ENCODE results near the gene SELENOV.

DNA sequence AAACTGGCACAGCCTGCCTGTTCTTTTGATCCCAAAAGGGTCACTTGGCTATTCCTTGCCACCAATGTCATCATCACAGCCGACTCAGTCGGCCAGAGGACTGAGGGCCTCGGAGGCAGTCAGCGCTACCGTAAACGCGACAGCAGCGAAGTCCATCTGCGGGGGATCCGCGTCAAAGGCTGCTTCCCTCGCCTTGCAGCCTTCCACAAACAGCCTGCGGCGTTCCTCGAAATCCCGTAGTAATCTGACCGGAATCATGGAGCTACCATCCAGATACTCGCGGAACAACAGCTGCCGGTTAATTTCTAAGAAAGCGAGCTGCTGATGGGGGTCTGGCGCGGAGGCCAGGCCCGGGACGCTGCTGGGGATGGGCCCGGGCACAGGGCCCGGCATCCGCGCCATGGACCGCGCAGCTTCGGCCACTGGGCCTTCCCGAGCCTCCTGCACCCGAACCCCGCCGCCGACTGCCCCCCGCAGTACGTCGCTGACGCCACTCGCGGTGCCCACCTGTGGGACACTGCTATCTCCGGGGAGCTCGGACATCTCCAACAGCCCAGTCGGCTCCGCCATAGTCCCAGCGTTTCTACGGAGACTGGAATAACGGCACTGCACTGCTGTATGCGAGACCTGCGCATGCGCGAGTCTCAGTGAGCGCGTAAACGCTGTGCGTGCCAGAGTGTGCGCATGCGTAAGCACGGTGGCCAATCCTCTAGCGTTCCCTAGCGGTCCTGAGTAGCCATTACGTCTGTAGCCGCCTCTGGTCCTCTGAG is 17.5 kb downstream of the SELENOV start, which contains the start of gene EID2B:
- TF ChIP-seq, protein P1, sequence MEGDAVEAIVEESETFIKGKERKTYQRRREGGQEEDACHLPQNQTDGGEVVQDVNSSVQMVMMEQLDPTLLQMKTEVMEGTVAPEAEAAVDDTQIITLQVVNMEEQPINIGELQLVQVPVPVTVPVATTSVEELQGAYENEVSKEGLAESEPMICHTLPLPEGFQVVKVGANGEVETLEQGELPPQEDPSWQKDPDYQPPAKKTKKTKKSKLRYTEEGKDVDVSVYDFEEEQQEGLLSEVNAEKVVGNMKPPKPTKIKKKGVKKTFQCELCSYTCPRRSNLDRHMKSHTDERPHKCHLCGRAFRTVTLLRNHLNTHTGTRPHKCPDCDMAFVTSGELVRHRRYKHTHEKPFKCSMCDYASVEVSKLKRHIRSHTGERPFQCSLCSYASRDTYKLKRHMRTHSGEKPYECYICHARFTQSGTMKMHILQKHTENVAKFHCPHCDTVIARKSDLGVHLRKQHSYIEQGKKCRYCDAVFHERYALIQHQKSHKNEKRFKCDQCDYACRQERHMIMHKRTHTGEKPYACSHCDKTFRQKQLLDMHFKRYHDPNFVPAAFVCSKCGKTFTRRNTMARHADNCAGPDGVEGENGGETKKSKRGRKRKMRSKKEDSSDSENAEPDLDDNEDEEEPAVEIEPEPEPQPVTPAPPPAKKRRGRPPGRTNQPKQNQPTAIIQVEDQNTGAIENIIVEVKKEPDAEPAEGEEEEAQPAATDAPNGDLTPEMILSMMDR (IDR thresholded peaks at IDR 0.05 in 4 of 5, conservative IDR thresholded peaks at IDR 0.05 in 1 of 5) = peak; percentile 98 to 99 (median 99)
- peak; percentile 41 to 48 for TF ChIP-seq POLR2A (IDR thresholded peaks at IDR 0.05)
